Body of pancreas (tissue), 4 donors: ENCODE results near the gene RASL10B.

Experiments
- POLR2A ChIP-seq, 3 donors: fragments of 450-650 bp; IDR thresholded peaks; one replicate each; pipeline ENCODE4 v1.6.1; 2016; ENCODE audit warnings: antibody characterized with exemption in 3 of 3, mild to moderate bottlenecking in 2 of 3
- TF ChIP-seq, protein P1 (sequence below), 7 experiments: fragments of 450-650 bp in 4 of 7; fragments of 200-600 bp in 3 of 7; sonication (generic) in 3 of 7; IDR thresholded peaks; one replicate each; pipeline ENCODE4 v1.5.1; 2016 to 2019; ENCODE audit warnings: antibody characterized with exemption in 7 of 7

- TF ChIP-seq, protein P1, sequence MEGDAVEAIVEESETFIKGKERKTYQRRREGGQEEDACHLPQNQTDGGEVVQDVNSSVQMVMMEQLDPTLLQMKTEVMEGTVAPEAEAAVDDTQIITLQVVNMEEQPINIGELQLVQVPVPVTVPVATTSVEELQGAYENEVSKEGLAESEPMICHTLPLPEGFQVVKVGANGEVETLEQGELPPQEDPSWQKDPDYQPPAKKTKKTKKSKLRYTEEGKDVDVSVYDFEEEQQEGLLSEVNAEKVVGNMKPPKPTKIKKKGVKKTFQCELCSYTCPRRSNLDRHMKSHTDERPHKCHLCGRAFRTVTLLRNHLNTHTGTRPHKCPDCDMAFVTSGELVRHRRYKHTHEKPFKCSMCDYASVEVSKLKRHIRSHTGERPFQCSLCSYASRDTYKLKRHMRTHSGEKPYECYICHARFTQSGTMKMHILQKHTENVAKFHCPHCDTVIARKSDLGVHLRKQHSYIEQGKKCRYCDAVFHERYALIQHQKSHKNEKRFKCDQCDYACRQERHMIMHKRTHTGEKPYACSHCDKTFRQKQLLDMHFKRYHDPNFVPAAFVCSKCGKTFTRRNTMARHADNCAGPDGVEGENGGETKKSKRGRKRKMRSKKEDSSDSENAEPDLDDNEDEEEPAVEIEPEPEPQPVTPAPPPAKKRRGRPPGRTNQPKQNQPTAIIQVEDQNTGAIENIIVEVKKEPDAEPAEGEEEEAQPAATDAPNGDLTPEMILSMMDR (IDR thresholded peaks at IDR 0.05) = no peak
- no peak for TF ChIP-seq POLR2A (IDR thresholded peaks at IDR 0.05)
These were observed 21.7 kb downstream of the RASL10B start, which contains the start of gene GAS2L2 for GRCh38 chr17:35752945-35753764.
